NCI-H510A (cell line): ENCODE data around the gene THOC6.
"Not testable (repeated sequence)": the region's sequence is repeated elsewhere in the genome, so short reads cannot be mapped to it uniquely, and the experiment has no call there.

Source experiments
- DNase-seq: peaks from one replicate; lab custom pipeline; 2025; lab: John Stamatoyannopoulos, UW

The THOC6 gene

GRCh38 chr16:3072148-3072547 lies 48.3 kb downstream of the THOC6 start:
- DNase-seq = not testable (repeated sequence)

- not testable (repeated sequence) for DNase-seq
Measured at GRCh38 chr16:3072576-3073263, 48.9 kb downstream of the THOC6 start.

GRCh38 chr16:3073448-3073847 lies 49.6 kb downstream of the THOC6 start:
- DNase-seq = no peak

DNA sequence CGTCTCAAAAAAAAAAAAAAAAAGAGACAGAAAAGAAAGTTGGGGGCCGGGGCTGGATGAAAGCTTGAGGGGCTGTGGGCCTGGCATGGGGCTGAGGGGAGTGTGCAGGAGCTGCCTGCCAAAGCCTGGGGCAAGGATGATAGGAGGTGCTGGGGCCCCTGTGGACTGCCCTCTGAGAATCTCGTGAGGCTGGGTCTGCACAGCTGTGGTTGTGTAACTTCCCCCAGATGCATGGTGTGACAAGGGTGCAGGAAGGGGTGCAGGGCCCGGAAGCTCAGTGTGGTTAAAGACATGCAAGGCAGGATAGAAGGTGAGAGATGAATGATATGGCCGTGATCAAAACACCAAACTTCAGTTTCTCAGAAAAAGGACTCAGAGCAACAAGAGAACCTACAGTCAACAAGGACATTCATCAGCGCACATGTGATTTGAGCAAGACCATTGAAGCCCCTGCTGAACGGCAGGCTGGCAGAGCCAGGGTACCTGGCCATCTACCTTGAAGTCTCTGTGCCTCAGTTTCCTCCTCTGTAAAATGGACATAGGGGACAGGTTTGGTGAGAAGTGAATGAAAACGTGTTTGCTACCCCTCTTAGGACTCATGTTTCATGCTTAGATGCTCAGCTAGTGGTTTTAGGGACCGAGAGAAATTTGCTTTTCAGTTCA lies 51.2 kb downstream of the THOC6 start:
- no peak for DNase-seq

DNA sequence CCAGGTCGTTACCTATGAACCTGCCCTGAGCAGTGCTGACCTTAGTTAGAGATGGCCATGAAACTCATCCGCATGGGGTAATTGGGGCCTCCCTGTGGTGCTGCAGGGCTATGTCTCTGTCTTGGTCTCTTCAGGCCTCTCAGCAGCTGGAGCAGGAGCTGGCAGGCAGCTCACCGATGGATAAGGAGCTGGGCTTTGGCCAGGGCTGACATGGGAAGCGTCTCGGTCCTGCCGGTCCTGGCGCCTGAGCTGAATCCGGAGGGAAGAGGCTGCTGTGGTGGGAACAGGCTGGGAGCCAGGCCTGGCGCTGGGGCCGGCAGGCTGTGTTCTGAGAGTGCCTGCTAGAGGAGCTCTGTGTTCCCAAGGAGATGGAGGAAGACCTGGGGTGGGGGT lies 51.7 kb downstream of the THOC6 start:
- DNase-seq = no peak

GRCh38 chr16:3075946-3076345 lies 52.1 kb downstream of the THOC6 start:
- not testable (repeated sequence) for DNase-seq

DNA sequence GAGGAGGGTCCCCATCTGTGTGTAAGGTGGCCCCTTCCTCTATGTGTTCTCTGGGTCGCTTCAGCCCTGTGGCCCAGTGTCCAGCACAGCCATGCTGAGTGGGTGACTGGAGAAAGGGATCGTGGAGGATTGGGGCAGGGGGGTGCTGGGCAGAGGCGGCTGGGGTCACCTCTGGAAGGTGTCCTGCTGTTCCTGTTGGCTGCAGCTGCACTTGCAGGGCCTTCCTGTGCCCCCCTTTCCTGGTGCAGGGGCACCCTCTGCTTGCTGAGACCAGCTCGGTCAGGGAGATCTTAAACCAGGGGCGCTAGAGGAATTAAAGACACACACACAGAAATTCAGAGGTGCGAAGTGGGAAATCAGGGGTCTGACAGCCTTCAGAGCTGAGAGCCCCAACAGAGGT lies 52.7 kb downstream of the THOC6 start:
- no peak for DNase-seq
